SK-N-SH treated with all-trans-retinoic acid at 6 μM for 48 hours (cell line): ENCODE measurements around the gene VCP.

Experiments used
- ATAC-seq: fragments of 200-7000 bp; cut with Tn5 transposase; 3 replicates; pipeline ENCODE4 v1.9.1; 2020; ENCODE audit warnings: mild to moderate bottlenecking, moderate library complexity
- ARNTL ChIP-seq: fragments of 450-650 bp; formaldehyde crosslinking; IDR thresholded peaks from 2 replicates; pipeline ENCODE4 v1.5.0; 2020; ENCODE audit warnings: low read depth, mild to moderate bottlenecking, moderate library complexity, borderline replicate concordance
- BACH2 ChIP-seq: fragments of 250-450 bp; sonication (Bioruptor Pico); IDR thresholded peaks from 2 replicates; pipeline ENCODE4 v1.9.0; 2021; ENCODE audit warnings: mild to moderate bottlenecking, borderline replicate concordance
- ESRRG ChIP-seq: fragments of 250-450 bp; sonication (Bioruptor Pico); IDR thresholded peaks from 2 replicates; pipeline ENCODE4 v1.6.1; 2021; ENCODE audit warnings: mild to moderate bottlenecking
- ISL1 ChIP-seq: fragments of 250-450 bp; sonication (Bioruptor Pico); IDR thresholded peaks from 2 replicates; pipeline ENCODE4 v2.1.2; 2022; ENCODE audit warnings: mild to moderate bottlenecking, moderate library complexity
- PATZ1 ChIP-seq: fragments of 250-450 bp; sonication (Bioruptor Pico); IDR thresholded peaks from 2 replicates; pipeline ENCODE4 v1.8.0; 2020; ENCODE audit warnings: mild to moderate bottlenecking, moderate library complexity, borderline replicate concordance
- RARB ChIP-seq: fragments of 250-450 bp; sonication (Bioruptor Pico); IDR thresholded peaks from 2 replicates; pipeline ENCODE4 v1.8.0; 2021; ENCODE audit warnings: mild to moderate bottlenecking, moderate library complexity
- TCF4 ChIP-seq: fragments of 250-450 bp; sonication (Bioruptor Pico); IDR thresholded peaks from 2 replicates; pipeline ENCODE4 v1.8.0; 2021; ENCODE audit warnings: mild to moderate bottlenecking, moderate library complexity, borderline replicate concordance
- TOX ChIP-seq: fragments of 250-450 bp; sonication (Bioruptor Pico); IDR thresholded peaks from 2 replicates; pipeline ENCODE4 v1.8.0; 2021; ENCODE audit warnings: mild to moderate bottlenecking, moderate library complexity, borderline replicate concordance
- TSHZ2 ChIP-seq: fragments of 250-450 bp; sonication (Bioruptor Pico); IDR thresholded peaks from 2 replicates; pipeline ENCODE4 v1.5.0; 2020; ENCODE audit warnings: mild to moderate bottlenecking, moderate library complexity
- ZC3H10 ChIP-seq: fragments of 250-450 bp; sonication (Bioruptor Pico); IDR thresholded peaks from 2 replicates; pipeline ENCODE4 v1.5.1; 2021; ENCODE audit warnings: mild to moderate bottlenecking, moderate library complexity
- ZFP3 ChIP-seq: fragments of 250-450 bp; sonication (Bioruptor Pico); IDR thresholded peaks from 2 replicates; pipeline ENCODE4 v1.5.0; 2020; ENCODE audit warnings: mild to moderate bottlenecking, moderate library complexity
- ZFP30 ChIP-seq: fragments of 450-650 bp; formaldehyde crosslinking; IDR thresholded peaks from 2 replicates; pipeline ENCODE4 v1.5.0; 2022; ENCODE audit warnings: mild to moderate bottlenecking, moderate library complexity
- ZNF565 ChIP-seq: fragments of 450-650 bp; formaldehyde crosslinking; conservative IDR thresholded peaks from 2 replicates; pipeline ENCODE4 v1.5.0; 2020; ENCODE audit warnings: low read depth, mild to moderate bottlenecking, moderate library complexity
- ZNF70 ChIP-seq: fragments of 450-650 bp; formaldehyde crosslinking; IDR thresholded peaks from 2 replicates; pipeline ENCODE4 v1.5.0; 2020; ENCODE audit warnings: mild to moderate bottlenecking, moderate library complexity
- ZNF8 ChIP-seq: fragments of 450-650 bp; formaldehyde crosslinking; IDR thresholded peaks from 2 replicates; pipeline ENCODE4 v1.5.0; 2020; ENCODE audit warnings: mild to moderate bottlenecking, moderate library complexity
- TF ChIP-seq, protein P1 (sequence below): fragments of 250-450 bp; sonication (Bioruptor Pico); IDR thresholded peaks from 2 replicates; pipeline ENCODE4 v1.5.1; 2021; ENCODE audit warnings: mild to moderate bottlenecking, moderate library complexity
- TF ChIP-seq, protein P2 (sequence below): fragments of 250-450 bp; sonication (Bioruptor Pico); IDR thresholded peaks from 2 replicates; pipeline ENCODE4 v1.8.0; 2021; ENCODE audit warnings: low read depth, mild to moderate bottlenecking, moderate library complexity, borderline replicate concordance
- TF ChIP-seq, protein P3 (sequence below): fragments of 250-450 bp; sonication (Bioruptor Pico); IDR thresholded peaks from 2 replicates; pipeline ENCODE4 v1.5.1; 2020; ENCODE audit warnings: low read depth, mild to moderate bottlenecking, moderate library complexity

The VCP gene

DNA sequence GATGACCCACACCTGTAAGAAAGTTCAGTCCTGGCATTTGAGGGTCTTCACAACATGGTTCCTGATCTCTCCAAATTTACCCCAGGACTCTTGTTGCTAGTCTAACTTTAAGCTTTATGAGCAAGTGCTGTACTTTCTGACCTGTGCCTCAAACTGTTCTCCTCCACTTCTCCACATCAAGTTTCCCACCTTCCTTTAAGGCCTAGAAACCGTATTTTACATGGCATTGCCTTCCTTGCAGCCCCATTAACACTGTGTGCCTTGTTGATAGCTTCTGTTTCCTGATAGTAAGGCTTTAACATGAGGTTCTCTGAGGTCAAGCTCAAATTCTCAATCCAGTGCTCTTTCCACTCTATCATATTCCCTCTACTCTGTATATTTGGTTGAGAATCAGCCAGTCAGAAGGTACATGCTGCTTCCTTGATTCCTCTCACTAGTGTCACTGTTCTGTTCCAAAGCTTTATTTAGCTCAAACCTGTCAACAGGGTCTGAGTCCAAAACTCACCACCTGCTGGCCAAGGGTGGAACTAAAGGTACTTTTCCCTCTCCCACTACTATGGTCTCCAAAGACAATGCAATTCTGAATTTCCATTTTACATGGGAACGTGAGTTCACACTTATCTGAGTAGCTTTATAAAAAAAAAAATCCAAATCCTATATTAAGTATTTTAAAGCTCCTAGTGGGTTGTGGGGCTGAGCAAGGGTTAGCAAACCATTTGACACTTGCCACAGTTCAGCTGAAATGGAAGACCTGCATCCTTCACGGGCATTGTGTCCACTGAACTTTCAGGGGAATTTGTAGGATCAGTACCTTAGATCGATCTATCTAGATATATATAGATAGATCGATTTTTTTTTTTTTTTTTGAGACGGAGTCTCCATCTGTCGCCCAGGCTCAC, 21.1 kb downstream of the VCP start (continued):
- no peak for TF ChIP-seq RARB (CRISPR knock-in tag)
- no peak for TF ChIP-seq ZNF8 (CRISPR knock-in tag)
- no peak for TF ChIP-seq TSHZ2
- no peak for TF ChIP-seq ARNTL (CRISPR knock-in tag)
- no peak for TF ChIP-seq ISL1 (CRISPR knock-in tag)

DNA sequence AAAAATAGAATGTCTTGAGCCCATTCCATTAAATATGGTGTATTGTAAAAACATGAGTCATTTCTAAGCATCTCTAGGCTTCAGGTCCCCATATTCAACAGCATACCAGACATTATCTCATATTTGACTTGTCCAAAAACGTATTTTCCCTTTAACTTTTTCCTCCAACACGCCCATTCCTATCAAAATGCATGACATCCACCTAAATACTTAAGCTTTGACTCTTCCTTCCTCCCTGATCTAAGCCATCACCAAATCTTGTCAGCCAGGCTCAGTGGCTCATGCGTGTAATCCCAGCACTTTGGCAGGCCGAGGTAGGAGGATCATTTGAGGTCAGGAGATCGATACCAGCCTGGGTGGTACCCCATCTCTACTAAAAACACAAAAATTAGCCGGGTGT, 23.9 kb downstream of the VCP start:
- no peak for ATAC-seq
- TF ChIP-seq ZFP30 (CRISPR knock-in tag) (no peak), ESRRG (CRISPR knock-in tag) (no peak), TCF4 (no peak), ISL1 (CRISPR knock-in tag) (no peak), TSHZ2 (no peak), ZNF8 (CRISPR knock-in tag) (no peak), ZNF70 (CRISPR knock-in tag) (no peak), BACH2 (CRISPR knock-in tag) (no peak), ZFP3 (no peak), ZC3H10 (CRISPR knock-in tag) (no peak), RARB (CRISPR knock-in tag) (no peak), PATZ1 (CRISPR knock-in tag) (no peak), ZNF565 (CRISPR knock-in tag) (no peak), TOX (CRISPR knock-in tag) (no peak)
- TF ChIP-seq, protein P1, sequence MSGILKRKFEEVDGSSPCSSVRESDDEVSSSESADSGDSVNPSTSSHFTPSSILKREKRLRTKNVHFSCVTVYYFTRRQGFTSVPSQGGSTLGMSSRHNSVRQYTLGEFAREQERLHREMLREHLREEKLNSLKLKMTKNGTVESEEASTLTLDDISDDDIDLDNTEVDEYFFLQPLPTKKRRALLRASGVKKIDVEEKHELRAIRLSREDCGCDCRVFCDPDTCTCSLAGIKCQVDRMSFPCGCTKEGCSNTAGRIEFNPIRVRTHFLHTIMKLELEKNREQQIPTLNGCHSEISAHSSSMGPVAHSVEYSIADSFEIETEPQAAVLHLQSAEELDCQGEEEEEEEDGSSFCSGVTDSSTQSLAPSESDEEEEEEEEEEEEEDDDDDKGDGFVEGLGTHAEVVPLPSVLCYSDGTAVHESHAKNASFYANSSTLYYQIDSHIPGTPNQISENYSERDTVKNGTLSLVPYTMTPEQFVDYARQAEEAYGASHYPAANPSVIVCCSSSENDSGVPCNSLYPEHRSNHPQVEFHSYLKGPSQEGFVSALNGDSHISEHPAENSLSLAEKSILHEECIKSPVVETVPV (CRISPR knock-in tag): no peak
- TF ChIP-seq, protein P2, sequence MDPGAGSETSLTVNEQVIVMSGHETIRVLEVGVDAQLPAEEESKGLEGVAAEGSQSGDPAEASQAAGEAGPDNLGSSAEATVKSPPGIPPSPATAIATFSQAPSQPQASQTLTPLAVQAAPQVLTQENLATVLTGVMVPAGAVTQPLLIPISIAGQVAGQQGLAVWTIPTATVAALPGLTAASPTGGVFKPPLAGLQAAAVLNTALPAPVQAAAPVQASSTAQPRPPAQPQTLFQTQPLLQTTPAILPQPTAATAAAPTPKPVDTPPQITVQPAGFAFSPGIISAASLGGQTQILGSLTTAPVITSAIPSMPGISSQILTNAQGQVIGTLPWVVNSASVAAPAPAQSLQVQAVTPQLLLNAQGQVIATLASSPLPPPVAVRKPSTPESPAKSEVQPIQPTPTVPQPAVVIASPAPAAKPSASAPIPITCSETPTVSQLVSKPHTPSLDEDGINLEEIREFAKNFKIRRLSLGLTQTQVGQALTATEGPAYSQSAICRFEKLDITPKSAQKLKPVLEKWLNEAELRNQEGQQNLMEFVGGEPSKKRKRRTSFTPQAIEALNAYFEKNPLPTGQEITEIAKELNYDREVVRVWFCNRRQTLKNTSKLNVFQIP: no peak
- TF ChIP-seq, protein P3, sequence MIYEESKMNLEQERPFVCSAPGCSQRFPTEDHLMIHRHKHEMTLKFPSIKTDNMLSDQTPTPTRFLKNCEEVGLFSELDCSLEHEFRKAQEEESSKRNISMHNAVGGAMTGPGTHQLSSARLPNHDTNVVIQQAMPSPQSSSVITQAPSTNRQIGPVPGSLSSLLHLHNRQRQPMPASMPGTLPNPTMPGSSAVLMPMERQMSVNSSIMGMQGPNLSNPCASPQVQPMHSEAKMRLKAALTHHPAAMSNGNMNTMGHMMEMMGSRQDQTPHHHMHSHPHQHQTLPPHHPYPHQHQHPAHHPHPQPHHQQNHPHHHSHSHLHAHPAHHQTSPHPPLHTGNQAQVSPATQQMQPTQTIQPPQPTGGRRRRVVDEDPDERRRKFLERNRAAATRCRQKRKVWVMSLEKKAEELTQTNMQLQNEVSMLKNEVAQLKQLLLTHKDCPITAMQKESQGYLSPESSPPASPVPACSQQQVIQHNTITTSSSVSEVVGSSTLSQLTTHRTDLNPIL: no peak
- TF ChIP-seq, all 23 proteins: peak for 0
